Smooth muscle cell (in vitro differentiated cells): ENCODE results near the gene NAB2. TPM values are rescaled to one million over a fixed set of nuclear protein-coding genes. Genes with fewer than 3 reads are reported as not detected.
"Not testable (repeated sequence)": the region's sequence is repeated elsewhere in the genome, so short reads cannot be mapped to it uniquely, and the experiment has no call there.

Experiments
- DNase-seq: peaks from one replicate; lab custom pipeline; 2025; ENCODE audit not compliant: unreplicated experiment; lab: John Stamatoyannopoulos, UW
- H2AFZ ChIP-seq: fragments of 200-600 bp; sonication (generic); 2 replicates; pipeline ENCODE4 v1.6.0; 2016; ENCODE audit warnings: antibody characterized with exemption, low read depth, mild to moderate bottlenecking
- H3F3A ChIP-seq: fragments of 200-600 bp; sonication (generic); 2 replicates; pipeline ENCODE4 v1.6.0; 2017; ENCODE audit warnings: antibody characterized with exemption, low read depth
- H3K27ac ChIP-seq: fragments of 200-600 bp; sonication (generic); 2 replicates; pipeline ENCODE4 v1.5.1; 2016; ENCODE audit warnings: low read depth, mild to moderate bottlenecking
- H3K27me3 ChIP-seq: fragments of 200-600 bp; sonication (generic); 2 replicates; pipeline ENCODE4 v1.6.1; 2016; ENCODE audit warnings: low read depth, mild to moderate bottlenecking
- H3K36me3 ChIP-seq: fragments of 200-600 bp; sonication (generic); 2 replicates; pipeline ENCODE4 v1.5.1; 2016; ENCODE audit warnings: low read depth
- H3K4me1 ChIP-seq: fragments of 200-600 bp; sonication (generic); 2 replicates; pipeline ENCODE4 v1.5.1; 2016; ENCODE audit warnings: low read depth
- H3K4me2 ChIP-seq: fragments of 200-600 bp; sonication (generic); 2 replicates; pipeline ENCODE4 v1.6.0; 2016; ENCODE audit warnings: mild to moderate bottlenecking
- H3K4me3 ChIP-seq: fragments of 200-600 bp; sonication (generic); 2 replicates; pipeline ENCODE4 v1.5.1; 2016; ENCODE audit warnings: mild to moderate bottlenecking
- H3K79me2 ChIP-seq: fragments of 200-600 bp; sonication (generic); 2 replicates; pipeline ENCODE4 v1.6.0; 2016; ENCODE audit warnings: low read depth, mild to moderate bottlenecking
- H3K9ac ChIP-seq: fragments of 200-600 bp; sonication (generic); 2 replicates; pipeline ENCODE4 v1.6.0; 2016; ENCODE audit warnings: low read depth
- H3K9me3 ChIP-seq: fragments of 200-600 bp; sonication (generic); replicated peaks from 2 replicates; pipeline ENCODE4 v1.5.1; 2016; ENCODE audit warnings: low read depth
- H4K20me1 ChIP-seq: fragments of 200-600 bp; sonication (generic); 2 replicates; pipeline ENCODE4 v1.6.0; 2016; ENCODE audit warnings: low read depth
- WGBS: methylation state at CpG from one replicate; pipeline ENCODE4 v1.1.7; 2016; ENCODE audit warnings: low lambda C conversion rate; 5-methylcytosine and 5-hydroxymethylcytosine counted together
- polyA plus RNA-seq: library from polyadenylated mRNA; unstranded; fragments of >200 nt; fragmentation: Nextera tagmentation; extraction: Ambion mirVana; gene quantifications from 2 replicates; pipeline ENCODE4 v1.2.1, GENCODE V29; 2016
- total RNA-seq: library from RNA; depleted of rRNA; stranded (reverse); fragments of >200 nt; gene quantifications from 2 replicates; pipeline ENCODE4 v1.2.3, GENCODE V29; 2014
- TF ChIP-seq, protein P1 (sequence below): fragments of 200-600 bp; sonication (generic); IDR thresholded peaks from 2 replicates; pipeline ENCODE4 v1.5.1; 2017; ENCODE audit warnings: borderline replicate concordance, mild to moderate bottlenecking, antibody characterized with exemption; ENCODE audit not compliant: insufficient read depth, poor library complexity, severe bottlenecking

NAB2 gene
- total and polyA plus RNA-seq, 2 experiments from 2014 or later: 39.7 to 58.3 TPM

GRCh38 chr12:57049119-57049446, 39.8 kb upstream of the NAB2 start:
- no peaks in the 10 kb centered on the region for H4K20me1 ChIP-seq
- H3F3A ChIP-seq: peaks cover 6% of the 10 kb centered on the region
- no peaks in the 10 kb centered on the region for H3K36me3 ChIP-seq
- no peak overlapping the region for H2AFZ ChIP-seq
- H3K27ac ChIP-seq: no peak overlapping the region
- peaks cover 3% of the 10 kb centered on the region for H3K27me3 ChIP-seq
- no peak for DNase-seq
- H3K9ac ChIP-seq: no peak overlapping the region
- H3K4me1 ChIP-seq: no peaks in the 10 kb centered on the region
- TF ChIP-seq, protein P1, sequence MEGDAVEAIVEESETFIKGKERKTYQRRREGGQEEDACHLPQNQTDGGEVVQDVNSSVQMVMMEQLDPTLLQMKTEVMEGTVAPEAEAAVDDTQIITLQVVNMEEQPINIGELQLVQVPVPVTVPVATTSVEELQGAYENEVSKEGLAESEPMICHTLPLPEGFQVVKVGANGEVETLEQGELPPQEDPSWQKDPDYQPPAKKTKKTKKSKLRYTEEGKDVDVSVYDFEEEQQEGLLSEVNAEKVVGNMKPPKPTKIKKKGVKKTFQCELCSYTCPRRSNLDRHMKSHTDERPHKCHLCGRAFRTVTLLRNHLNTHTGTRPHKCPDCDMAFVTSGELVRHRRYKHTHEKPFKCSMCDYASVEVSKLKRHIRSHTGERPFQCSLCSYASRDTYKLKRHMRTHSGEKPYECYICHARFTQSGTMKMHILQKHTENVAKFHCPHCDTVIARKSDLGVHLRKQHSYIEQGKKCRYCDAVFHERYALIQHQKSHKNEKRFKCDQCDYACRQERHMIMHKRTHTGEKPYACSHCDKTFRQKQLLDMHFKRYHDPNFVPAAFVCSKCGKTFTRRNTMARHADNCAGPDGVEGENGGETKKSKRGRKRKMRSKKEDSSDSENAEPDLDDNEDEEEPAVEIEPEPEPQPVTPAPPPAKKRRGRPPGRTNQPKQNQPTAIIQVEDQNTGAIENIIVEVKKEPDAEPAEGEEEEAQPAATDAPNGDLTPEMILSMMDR: no peak
- no peaks in the 10 kb centered on the region for H3K79me2 ChIP-seq
- 99% methylated on average over 4 of the region's 4 CpGs for WGBS
- no peaks in the 10 kb centered on the region for H3K9me3 ChIP-seq
- peak overlapping the region; percentile 21 for H3K4me3 ChIP-seq
- H3K4me2 ChIP-seq: no peak overlapping the region

DNA sequence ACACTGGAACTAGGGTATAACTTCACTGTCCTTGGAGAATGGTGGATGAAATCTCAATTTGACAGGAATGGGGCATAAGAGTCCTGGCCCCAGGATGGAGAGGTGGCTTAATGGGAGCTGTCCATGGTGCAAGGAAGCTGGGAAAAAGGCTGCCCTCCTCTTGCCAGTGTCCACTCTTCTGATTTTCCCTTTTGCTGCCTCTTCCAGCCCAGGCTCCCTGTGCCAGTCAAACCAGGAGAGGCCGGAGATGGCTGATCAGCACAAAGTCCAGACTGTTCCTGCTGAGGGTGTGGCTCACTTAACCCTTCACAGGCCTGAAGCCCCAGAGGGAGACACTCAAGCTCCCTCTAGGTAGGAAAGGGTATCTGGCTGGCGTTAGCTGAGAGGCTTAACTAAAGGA, 39.0 kb upstream of the NAB2 start, which contains the start of gene MYO1A:
Gene MYO1A, minus strand, starts transcription at position 240 of the 400 bp plus-strand sequence. CDS start 1,806 bp downstream, outside the sequence.
- Histone ChIP-seq H3K36me3 (no peaks in the 10 kb centered on the region), H4K20me1 (no peaks in the 10 kb centered on the region), H3K27ac (no peak within 1 kb of the TSS), H3K9me3 (no peaks in the 10 kb centered on the region), H3K27me3 (peaks cover 3% of the 10 kb centered on the region), H3F3A (peaks cover 3% of the 10 kb centered on the region), H3K4me1 (no peaks in the 10 kb centered on the region), H3K4me2 (no peak within 1 kb of the TSS), H2AFZ (no peak within 1 kb of the TSS), H3K9ac (no peak within 1 kb of the TSS), H3K4me3 (peak within 1 kb of the TSS; percentile 32), H3K79me2 (no peaks in the 10 kb centered on the region)
- DNase-seq: no peak
- TF ChIP-seq, protein P1: no peak
- 36% methylated on average over 2 of the region's 2 CpGs for WGBS

GRCh38 chr12:57051011-57051410, 37.9 kb upstream of the NAB2 start:
- Histone ChIP-seq H3K79me2 (no peaks in the 10 kb centered on the region), H3K4me1 (no peaks in the 10 kb centered on the region), H3K27ac (no peak overlapping the region), H3K36me3 (no peaks in the 10 kb centered on the region), H3K27me3 (peaks cover 3% of the 10 kb centered on the region), H3K4me2 (no peak overlapping the region), H3K9ac (no peak overlapping the region), H2AFZ (no peak overlapping the region), H4K20me1 (no peaks in the 10 kb centered on the region), H3F3A (no peaks in the 10 kb centered on the region), H3K9me3 (no peaks in the 10 kb centered on the region), H3K4me3 (no peak overlapping the region)
- 94% methylated on average over 1 of the region's 1 CpG for WGBS
- DNase-seq: no peak
- TF ChIP-seq, protein P1: no peak

- not testable (repeated sequence) for H4K20me1 ChIP-seq, H3K27me3 ChIP-seq, H3K9me3 ChIP-seq, H3K4me2 ChIP-seq, DNase-seq, H3K79me2 ChIP-seq, H3K9ac ChIP-seq, H3K27ac ChIP-seq, H3K4me3 ChIP-seq, H3F3A ChIP-seq, H3K36me3 ChIP-seq, H2AFZ ChIP-seq, H3K4me1 ChIP-seq
- 98% methylated on average over 4 of the region's 4 CpGs for WGBS
Measured at GRCh38 chr12:57053146-57053545, 35.8 kb upstream of the NAB2 start.

GRCh38 chr12:57053901-57054300, 35.0 kb upstream of the NAB2 start:
- 94% methylated on average over 4 of the region's 4 CpGs for WGBS

More at GRCh38 chr12:57053901-57054300, 35.0 kb upstream of the NAB2 start:
- H3K9me3 ChIP-seq, H3K79me2 ChIP-seq, H2AFZ ChIP-seq, H3K36me3 ChIP-seq, H3K4me2 ChIP-seq, H3K4me1 ChIP-seq, H3K9ac ChIP-seq, H4K20me1 ChIP-seq, H3F3A ChIP-seq, H3K27me3 ChIP-seq, H3K4me3 ChIP-seq, DNase-seq, H3K27ac ChIP-seq: not testable (repeated sequence)
